Prostate gland (tissue), 2 donors: ENCODE data around the gene SSR1.

Source experiments
- CTCF ChIP-seq, 4 experiments: fragments of 200-600 bp in 2 of 4; fragments of 450-650 bp in 2 of 4; sonication (generic) in 2 of 4; IDR thresholded peaks; 1 replicate in 3 of 4; 2 replicates in 1 of 4; pipeline ENCODE4 v1.5.1; 2016 to 2019; ENCODE audit warnings: antibody characterized with exemption in 4 of 4, mild to moderate bottlenecking in 2 of 4, moderate library complexity in 2 of 4
- POLR2AphosphoS5 ChIP-seq: sonication (generic); formaldehyde crosslinking; IDR thresholded peaks from one replicate; pipeline ENCODE4 v1.6.1; 2017; ENCODE audit warnings: antibody characterized with exemption

- TF ChIP-seq CTCF (IDR thresholded peaks at IDR 0.05) (no peak), POLR2AphosphoS5 (no peak)
Observed at GRCh38 chr6:7262746-7263518, 50.1 kb downstream of the SSR1 start.
